GM12875 (cell line): ENCODE measurements around the gene C2.

Source experiments
- H3K4me3 ChIP-seq: one replicate; pipeline ENCODE4 v1.5.1; 2011; ENCODE audit warnings: low read depth, low read length, control low read depth
- CTCF ChIP-seq: IDR thresholded peaks from 2 replicates; pipeline ENCODE4 v1.5.1; 2011; ENCODE audit warnings: low read depth, mild to moderate bottlenecking, control low read depth, inconsistent platforms, low read length, moderate library complexity, borderline replicate concordance; ENCODE audit not compliant: insufficient read depth

Gene C2

GRCh38 chr6:31954511-31954910 is 27.0 kb downstream of the C2 start:
- TF ChIP-seq CTCF = no peak
- H3K4me3 ChIP-seq = no peak overlapping the region

- TF ChIP-seq CTCF = no peak
- H3K4me3 ChIP-seq = no peak overlapping the region
These were observed 29.3 kb downstream of the C2 start for GRCh38 chr6:31956796-31957195.

GRCh38 chr6:31958412-31958740 is 30.9 kb downstream of the C2 start:
- peak overlapping the region; percentile 83 for H3K4me3 ChIP-seq
- no peak for TF ChIP-seq CTCF

- peak within 1 kb of the TSS; percentile 83 for H3K4me3 ChIP-seq
- TF ChIP-seq CTCF = no peak
These were observed 31.5 kb downstream of the C2 start, which contains the start of the genes NELFE and SKIC2 for GRCh38 chr6:31958741-31959739. Gene NELFE (minus strand): TSS chr6:31958971. CDS start chr6:31958446, 525 bp downstream. Gene SKIC2 (plus strand): TSS chr6:31959175. CDS start chr6:31959193, 18 bp downstream.

GRCh38 chr6:31961616-31962015 is 34.1 kb downstream of the C2 start:
- TF ChIP-seq CTCF = no peak

GRCh38 chr6:31963921-31964320 is 36.4 kb downstream of the C2 start:
- H3K4me3 ChIP-seq = no peak overlapping the region
- TF ChIP-seq CTCF = no peak

More at GRCh38 chr6:31961616-31962015, 34.1 kb downstream of the C2 start:
- H3K4me3 ChIP-seq = no peak overlapping the region

- H3K4me3 ChIP-seq = no peak overlapping the region
- TF ChIP-seq CTCF = no peak
These were observed 38.2 kb downstream of the C2 start for GRCh38 chr6:31965700-31966099.
